Gastroesophageal sphincter (tissue), 4 donors: ENCODE data around the gene MN1. TPM values are rescaled to one million over a fixed set of nuclear protein-coding genes. Genes with fewer than 3 reads are reported as not detected.
A peak's percentile ranks its signal among the peaks of the same experiment; 100 is the strongest.

ENCODE experiments used
- ATAC-seq: fragments of 150-250 bp; one replicate; pipeline ENCODE4 v1.9.1; 2016; ENCODE audit warnings: mild to moderate bottlenecking, moderate library complexity
- H3K27ac ChIP-seq, 4 donors: fragments of 200-600 bp; sonication (generic) in 3 of 4; 1 replicate in 3 of 4; 2 replicates in 1 of 4; pipeline ENCODE4 v1.5.1; 2016 to 2019
- H3K27me3 ChIP-seq: fragments of 200-600 bp; sonication (generic); one replicate; pipeline ENCODE4 v1.5.1; 2019
- H3K36me3 ChIP-seq, 2 donors: fragments of 200-600 bp; sonication (generic); one replicate each; pipeline ENCODE4 v1.5.1; 2019; ENCODE audit warnings: control low read depth in 1 of 2
- H3K4me1 ChIP-seq, 3 donors: fragments of 200-600 bp; sonication (generic); 1 replicate in 2 of 3; 2 replicates in 1 of 3; pipeline ENCODE4 v1.5.1; 2016 to 2019; ENCODE audit warnings: control low read depth in 2 of 3
- H3K4me3 ChIP-seq, 2 donors: fragments of 200-600 bp; sonication (generic); one replicate each; pipeline ENCODE4 v1.5.1; 2019; ENCODE audit warnings: mild to moderate bottlenecking in 1 of 2, moderate library complexity in 1 of 2
- H3K9me3 ChIP-seq, 3 donors: fragments of 200-600 bp; sonication (generic); one replicate each; pipeline ENCODE4 v1.5.1; 2017 to 2019; ENCODE audit warnings: control low read depth in 2 of 3
- EP300 ChIP-seq: sonication (generic); formaldehyde crosslinking; IDR thresholded peaks from one replicate; pipeline ENCODE4 v1.6.1; 2017; ENCODE audit warnings: antibody characterized with exemption, mild to moderate bottlenecking
- POLR2A ChIP-seq, 2 donors: fragments of 450-650 bp; IDR thresholded peaks; one replicate each; pipeline ENCODE4 v1.6.1; 2017; ENCODE audit warnings: antibody characterized with exemption in 2 of 2, mild to moderate bottlenecking in 2 of 2, moderate library complexity in 1 of 2
- POLR2AphosphoS5 ChIP-seq: sonication (generic); formaldehyde crosslinking; IDR thresholded peaks from one replicate; pipeline ENCODE4 v1.6.1; 2017; ENCODE audit warnings: antibody characterized with exemption
- WGBS, 2 donors: methylation state at CpG; one replicate each; pipeline ENCODE4 v1.1.5; 2018; ENCODE audit warnings: low coverage in 1 of 2; 5-methylcytosine and 5-hydroxymethylcytosine counted together
- total RNA-seq, 4 donors: library from RNA; depleted of rRNA; stranded (reverse); fragments of >200 nt; gene quantifications; one replicate each; pipeline ENCODE4 v1.1.0, GENCODE V29; 2016
- TF ChIP-seq, protein P1 (sequence below), 4 experiments: fragments of 200-600 bp in 2 of 4; fragments of 450-650 bp in 2 of 4; sonication (generic) in 1 of 4; IDR thresholded peaks; one replicate each; pipeline ENCODE4 v1.5.1; 2017 to 2019; ENCODE audit warnings: antibody characterized with exemption in 4 of 4, mild to moderate bottlenecking in 2 of 4, moderate library complexity in 2 of 4

The MN1 gene
- total RNA-seq, result 10 to 100 TPM; 13.4 to 52.8 (median 28.5) TPM

DNA sequence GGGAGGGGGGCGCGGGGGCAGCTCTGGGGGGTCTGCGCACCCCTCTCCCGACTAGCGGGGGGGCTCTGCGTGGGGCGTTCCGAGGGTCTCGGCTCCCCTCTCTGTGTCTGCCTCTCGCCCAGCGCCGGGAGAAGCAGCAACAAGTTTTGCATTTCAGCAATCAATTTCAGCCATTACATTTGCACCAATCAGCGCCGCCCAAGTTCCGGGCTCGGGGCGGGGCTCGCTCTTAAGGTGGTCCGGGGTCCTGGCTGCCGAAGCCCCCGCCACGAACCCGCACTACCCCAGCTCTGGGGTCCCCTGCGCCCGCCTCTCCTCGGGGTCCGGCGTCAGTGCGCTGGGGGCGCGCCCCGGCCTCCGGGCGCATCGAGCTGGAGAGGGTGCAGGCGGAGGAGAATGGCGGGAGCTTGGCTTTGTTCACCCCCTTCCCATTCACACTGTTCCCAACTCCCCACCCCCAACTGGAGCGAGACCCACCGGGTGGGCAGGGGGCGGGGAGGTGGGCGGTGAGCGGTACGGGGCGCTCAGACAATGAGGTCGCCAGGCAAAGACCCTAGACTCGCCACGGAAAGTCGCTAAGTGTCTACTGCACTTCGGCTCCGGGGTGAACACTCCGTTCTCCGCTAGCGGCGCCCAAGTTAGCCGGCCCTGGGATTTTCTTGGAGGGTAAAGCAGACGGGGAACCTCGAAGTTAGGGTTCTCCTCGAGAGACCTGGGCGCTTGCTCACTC, at the start of gene MN1:
TSS of gene MN1 (minus strand) at position 141 of the 730 bp plus-strand sequence. CDS start 1,213 bp downstream, outside the sequence.
- peak; percentile 13 for ATAC-seq
- peak within 1 kb of the TSS; percentile 66 to 97 (median 92) for H3K27ac ChIP-seq
- H3K36me3 ChIP-seq, result peaks cover 0 to 11% of the 10 kb centered on the region in 2 donors
- no peaks in the 10 kb centered on the region for H3K9me3 ChIP-seq
- WGBS, 2 donors, result 0% methylated on average over 6 of the region's 59 CpGs; no CpG with 5 or more reads in 1 of the 2 donors
- H3K4me3 ChIP-seq, result peak within 1 kb of the TSS; percentile 75 to 91
- TF ChIP-seq, protein P1, sequence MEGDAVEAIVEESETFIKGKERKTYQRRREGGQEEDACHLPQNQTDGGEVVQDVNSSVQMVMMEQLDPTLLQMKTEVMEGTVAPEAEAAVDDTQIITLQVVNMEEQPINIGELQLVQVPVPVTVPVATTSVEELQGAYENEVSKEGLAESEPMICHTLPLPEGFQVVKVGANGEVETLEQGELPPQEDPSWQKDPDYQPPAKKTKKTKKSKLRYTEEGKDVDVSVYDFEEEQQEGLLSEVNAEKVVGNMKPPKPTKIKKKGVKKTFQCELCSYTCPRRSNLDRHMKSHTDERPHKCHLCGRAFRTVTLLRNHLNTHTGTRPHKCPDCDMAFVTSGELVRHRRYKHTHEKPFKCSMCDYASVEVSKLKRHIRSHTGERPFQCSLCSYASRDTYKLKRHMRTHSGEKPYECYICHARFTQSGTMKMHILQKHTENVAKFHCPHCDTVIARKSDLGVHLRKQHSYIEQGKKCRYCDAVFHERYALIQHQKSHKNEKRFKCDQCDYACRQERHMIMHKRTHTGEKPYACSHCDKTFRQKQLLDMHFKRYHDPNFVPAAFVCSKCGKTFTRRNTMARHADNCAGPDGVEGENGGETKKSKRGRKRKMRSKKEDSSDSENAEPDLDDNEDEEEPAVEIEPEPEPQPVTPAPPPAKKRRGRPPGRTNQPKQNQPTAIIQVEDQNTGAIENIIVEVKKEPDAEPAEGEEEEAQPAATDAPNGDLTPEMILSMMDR (IDR thresholded peaks at IDR 0.05), result no peak
- TF ChIP-seq POLR2A (IDR thresholded peaks at IDR 0.05) (peak in 1 of 2 donors; percentile 14), POLR2AphosphoS5 (peak; percentile 7), EP300 (no peak)
- H3K4me1 ChIP-seq, result peaks cover 0 to 65% (median 27%) of the 10 kb centered on the region in 3 donors
- H3K27me3 ChIP-seq, result peaks cover 5% of the 10 kb centered on the region

DNA sequence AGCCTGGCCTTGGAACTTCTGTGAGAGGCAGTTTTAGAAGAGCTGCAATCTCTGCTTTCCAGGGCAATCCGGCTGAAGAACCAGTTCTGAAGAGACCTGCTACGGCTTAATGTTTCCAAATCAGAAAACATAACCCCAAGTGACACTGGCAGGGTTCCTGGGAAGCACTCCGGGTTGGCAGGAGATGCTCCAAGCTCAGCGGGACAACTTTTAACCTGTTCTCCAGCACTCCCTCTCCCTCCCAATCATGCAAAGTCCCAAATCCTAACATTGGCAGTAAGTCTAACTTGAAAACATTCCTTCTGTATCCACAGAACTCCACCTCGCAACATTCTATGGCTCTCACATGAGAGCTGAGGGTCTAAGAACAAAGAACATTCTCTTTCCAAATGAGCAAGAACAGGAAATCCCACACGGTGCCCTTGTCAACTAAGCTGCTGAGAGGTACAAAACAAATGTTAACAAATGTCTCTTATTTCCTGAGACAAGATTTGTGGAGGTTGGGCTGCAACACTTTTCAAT, 48.5 kb upstream of the MN1 start:
- 5 to 21% methylated on average over 3 to 6 of the region's 6 CpGs for WGBS, 2 donors
- Histone ChIP-seq H3K27me3 (no peaks in the 10 kb centered on the region), H3K4me3 (no peak overlapping the region), H3K4me1 (peaks cover 6 to 56% (median 9%) of the 10 kb centered on the region in 3 donors), H3K36me3 (peaks cover 0 to 64% of the 10 kb centered on the region in 2 donors), H3K9me3 (no peaks in the 10 kb centered on the region), H3K27ac (peak overlapping the region; percentile 3 to 71 (median 60))
- ATAC-seq, result peak; percentile 39
- TF ChIP-seq, protein P1 (IDR thresholded peaks at IDR 0.05), result no peak
- TF ChIP-seq POLR2A (IDR thresholded peaks at IDR 0.05), result no peak
- no peak for TF ChIP-seq POLR2AphosphoS5
- TF ChIP-seq EP300, result no peak

DNA sequence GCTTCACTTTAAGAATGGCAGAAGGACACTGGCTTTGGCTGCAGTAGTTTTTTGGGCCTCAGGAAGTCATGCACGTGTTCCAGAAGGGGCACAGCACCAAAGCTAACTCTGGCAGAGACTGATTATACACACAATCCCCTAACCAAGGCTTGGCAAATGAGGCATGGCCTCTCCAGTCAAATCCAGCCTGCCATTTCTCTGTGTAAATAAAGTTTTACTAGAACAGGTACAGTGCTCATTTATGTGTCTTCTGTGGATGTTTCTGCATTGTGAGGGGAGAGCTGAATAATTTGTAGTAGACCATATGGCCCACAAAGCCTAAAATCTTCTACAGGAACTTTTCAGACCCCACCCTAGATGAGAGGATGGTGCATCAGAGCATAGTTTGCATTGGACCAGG, 46.4 kb upstream of the MN1 start:
- WGBS, 2 donors, result no CpG with 5 or more reads among the region's 1 CpG
- H3K4me3 ChIP-seq, result no peak overlapping the region
- no peak overlapping the region for H3K27ac ChIP-seq
- no peaks in the 10 kb centered on the region for H3K9me3 ChIP-seq
- TF ChIP-seq, protein P1 (IDR thresholded peaks at IDR 0.05), result no peak
- TF ChIP-seq POLR2AphosphoS5 (no peak), POLR2A (IDR thresholded peaks at IDR 0.05) (no peak), EP300 (no peak)
- no peak for ATAC-seq
- H3K27me3 ChIP-seq, result no peaks in the 10 kb centered on the region
- H3K4me1 ChIP-seq, result peaks cover 6 to 39% (median 9%) of the 10 kb centered on the region in 3 donors
- peaks cover 0 to 51% of the 10 kb centered on the region in 2 donors for H3K36me3 ChIP-seq

GRCh38 chr22:27846910-27847309, 45.4 kb upstream of the MN1 start:
- Histone ChIP-seq H3K4me3 (no peak overlapping the region), H3K27me3 (no peaks in the 10 kb centered on the region), H3K36me3 (peaks cover 0 to 51% of the 10 kb centered on the region in 2 donors), H3K9me3 (no peaks in the 10 kb centered on the region), H3K27ac (no peak overlapping the region), H3K4me1 (peaks cover 6 to 41% (median 13%) of the 10 kb centered on the region in 3 donors)
- 85 to 91% methylated on average over 8 to 9 of the region's 9 CpGs for WGBS, 2 donors
- ATAC-seq, result no peak
- TF ChIP-seq POLR2A (IDR thresholded peaks at IDR 0.05), result no peak
- TF ChIP-seq EP300, result no peak
- TF ChIP-seq POLR2AphosphoS5, result no peak
- TF ChIP-seq, protein P1 (IDR thresholded peaks at IDR 0.05), result no peak
